ENCODE results near the gene RBM19.
A peak's percentile ranks its signal among the peaks of the same experiment; 100 is the strongest.

RBM19 gene

DNA sequence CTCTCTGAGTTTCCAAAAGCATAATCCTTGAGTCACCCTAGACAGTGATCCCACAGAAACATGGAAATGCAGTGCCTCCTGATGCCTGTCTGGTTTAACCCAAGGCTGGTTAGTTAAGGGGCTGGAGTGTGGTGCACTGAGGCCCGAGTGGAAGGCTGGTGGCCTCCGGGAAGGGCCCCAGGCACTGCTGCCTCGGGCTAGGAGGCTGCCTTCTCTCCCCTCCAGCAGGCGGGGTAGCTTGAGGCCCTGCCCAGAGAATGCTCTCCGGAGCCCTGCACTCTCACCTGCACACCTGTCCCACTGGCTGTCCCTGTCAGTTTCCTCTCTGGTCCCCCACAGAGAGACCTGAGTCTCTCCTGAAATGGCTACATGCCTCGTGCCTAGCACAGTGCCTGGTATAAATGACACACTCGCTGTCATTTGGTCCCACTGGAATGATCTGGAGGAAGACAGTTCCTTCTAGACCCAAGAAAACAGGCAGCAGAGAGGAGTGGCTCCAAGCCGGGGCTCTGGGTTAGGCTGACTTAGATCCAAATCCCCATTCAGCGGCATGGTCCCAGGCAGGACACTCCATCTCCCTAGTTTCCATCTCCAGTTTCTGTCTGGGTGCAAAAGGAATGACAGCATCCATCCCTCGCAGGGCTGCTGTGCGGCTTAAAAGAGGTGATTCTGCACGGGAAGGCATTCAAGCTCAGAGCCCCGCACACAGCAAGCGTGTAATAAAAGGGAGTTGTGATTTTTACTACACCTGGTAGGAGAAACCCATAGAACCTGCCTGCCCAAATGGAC lies 54.0 kb downstream of the RBM19 start:
- TF ChIP-seq, protein P1, sequence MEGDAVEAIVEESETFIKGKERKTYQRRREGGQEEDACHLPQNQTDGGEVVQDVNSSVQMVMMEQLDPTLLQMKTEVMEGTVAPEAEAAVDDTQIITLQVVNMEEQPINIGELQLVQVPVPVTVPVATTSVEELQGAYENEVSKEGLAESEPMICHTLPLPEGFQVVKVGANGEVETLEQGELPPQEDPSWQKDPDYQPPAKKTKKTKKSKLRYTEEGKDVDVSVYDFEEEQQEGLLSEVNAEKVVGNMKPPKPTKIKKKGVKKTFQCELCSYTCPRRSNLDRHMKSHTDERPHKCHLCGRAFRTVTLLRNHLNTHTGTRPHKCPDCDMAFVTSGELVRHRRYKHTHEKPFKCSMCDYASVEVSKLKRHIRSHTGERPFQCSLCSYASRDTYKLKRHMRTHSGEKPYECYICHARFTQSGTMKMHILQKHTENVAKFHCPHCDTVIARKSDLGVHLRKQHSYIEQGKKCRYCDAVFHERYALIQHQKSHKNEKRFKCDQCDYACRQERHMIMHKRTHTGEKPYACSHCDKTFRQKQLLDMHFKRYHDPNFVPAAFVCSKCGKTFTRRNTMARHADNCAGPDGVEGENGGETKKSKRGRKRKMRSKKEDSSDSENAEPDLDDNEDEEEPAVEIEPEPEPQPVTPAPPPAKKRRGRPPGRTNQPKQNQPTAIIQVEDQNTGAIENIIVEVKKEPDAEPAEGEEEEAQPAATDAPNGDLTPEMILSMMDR (IDR thresholded peaks at IDR 0.05; ENCODE audit: low read depth, low read length): no peak
- no peak for DNase-seq
- Histone ChIP-seq H3K9me3 (ENCODE audit: severe bottlenecking) (no peaks in the 10 kb centered on the region), H3K36me3 (peaks cover 3% of the 10 kb centered on the region), H3K27ac (peak overlapping the region; percentile 26; the same call in 1 of the 2 replicates), H3K4me3 (ENCODE audit: low read depth, low read length) (no peak overlapping the region), H3K27me3 (ENCODE audit: insufficient read depth, low read depth, severe bottlenecking) (no peaks in the 10 kb centered on the region)

DNA sequence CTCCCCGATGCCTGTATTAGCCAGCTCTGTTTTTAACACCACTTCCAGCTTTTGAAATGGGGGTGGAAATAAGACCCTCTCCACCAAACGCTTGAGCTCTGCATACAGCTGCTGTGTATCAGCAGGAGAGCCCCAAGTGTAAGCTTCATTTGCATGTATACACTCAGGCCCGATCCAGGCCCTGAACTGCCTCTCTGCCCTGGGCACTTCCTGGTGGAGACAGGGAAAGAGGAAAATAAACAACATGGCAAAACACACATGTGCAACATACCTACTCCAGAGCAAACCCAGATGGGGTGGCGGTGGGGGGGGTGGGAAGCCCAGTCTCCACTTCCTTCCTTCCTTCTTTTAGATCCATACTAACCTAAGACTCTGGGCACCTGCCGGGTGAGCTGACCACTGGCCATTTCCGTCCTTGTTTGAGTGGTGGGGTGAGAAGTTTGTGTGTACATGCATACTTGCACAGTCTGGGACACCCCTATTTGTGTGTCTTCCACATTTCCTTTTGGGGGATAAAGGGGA lies 55.3 kb downstream of the RBM19 start:
- Histone ChIP-seq H3K4me3 (ENCODE audit: low read depth, low read length) (no peak overlapping the region), H3K27ac (no peak overlapping the region), H3K9me3 (ENCODE audit: severe bottlenecking) (no peaks in the 10 kb centered on the region), H3K36me3 (no peaks in the 10 kb centered on the region; the same call in 1 of the 2 replicates), H3K27me3 (ENCODE audit: insufficient read depth, low read depth, severe bottlenecking) (no peaks in the 10 kb centered on the region)
- TF ChIP-seq, protein P1 (IDR thresholded peaks at IDR 0.05; ENCODE audit: low read depth, low read length): no peak
- DNase-seq: no peak

DNA sequence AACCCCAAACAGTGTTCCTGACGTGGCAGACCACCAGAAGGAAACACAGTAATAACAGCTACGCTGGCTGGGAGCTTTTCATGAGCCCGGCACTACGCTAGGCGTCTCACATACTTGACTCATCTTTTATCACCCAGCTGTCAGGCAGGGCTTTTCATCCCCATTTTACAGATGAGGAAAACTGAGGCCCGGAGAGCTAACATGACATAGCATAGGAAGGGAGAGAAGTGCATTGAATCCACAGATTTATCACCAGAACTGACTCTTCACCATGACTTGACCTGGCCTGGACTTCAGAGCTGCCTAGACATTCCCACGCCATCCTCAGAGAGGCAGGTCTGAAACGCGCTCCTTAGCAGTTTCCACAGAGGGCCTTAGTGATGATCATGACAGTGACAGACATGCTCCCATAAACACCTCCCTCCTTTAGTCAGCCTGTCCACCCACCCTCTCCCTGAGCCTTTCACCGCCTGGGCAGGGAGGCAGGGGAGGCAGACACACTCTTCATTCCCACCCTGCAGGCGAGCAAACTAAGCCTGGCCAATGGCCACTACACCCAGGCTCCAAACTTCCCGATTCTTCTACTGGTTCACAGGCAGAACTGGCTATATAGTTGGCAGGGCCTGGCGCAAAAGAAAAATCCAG lies 56.2 kb downstream of the RBM19 start:
- no peaks in the 10 kb centered on the region for H3K27me3 ChIP-seq (ENCODE audit: insufficient read depth, low read depth, severe bottlenecking)
- no peaks in the 10 kb centered on the region for H3K9me3 ChIP-seq (ENCODE audit: severe bottlenecking)
- H3K4me3 ChIP-seq (ENCODE audit: low read depth, low read length): no peak overlapping the region
- H3K36me3 ChIP-seq: no peaks in the 10 kb centered on the region
- H3K27ac ChIP-seq: no peak overlapping the region
- TF ChIP-seq, protein P1 (IDR thresholded peaks at IDR 0.05; ENCODE audit: low read depth, low read length): no peak
- DNase-seq: no peak

DNA sequence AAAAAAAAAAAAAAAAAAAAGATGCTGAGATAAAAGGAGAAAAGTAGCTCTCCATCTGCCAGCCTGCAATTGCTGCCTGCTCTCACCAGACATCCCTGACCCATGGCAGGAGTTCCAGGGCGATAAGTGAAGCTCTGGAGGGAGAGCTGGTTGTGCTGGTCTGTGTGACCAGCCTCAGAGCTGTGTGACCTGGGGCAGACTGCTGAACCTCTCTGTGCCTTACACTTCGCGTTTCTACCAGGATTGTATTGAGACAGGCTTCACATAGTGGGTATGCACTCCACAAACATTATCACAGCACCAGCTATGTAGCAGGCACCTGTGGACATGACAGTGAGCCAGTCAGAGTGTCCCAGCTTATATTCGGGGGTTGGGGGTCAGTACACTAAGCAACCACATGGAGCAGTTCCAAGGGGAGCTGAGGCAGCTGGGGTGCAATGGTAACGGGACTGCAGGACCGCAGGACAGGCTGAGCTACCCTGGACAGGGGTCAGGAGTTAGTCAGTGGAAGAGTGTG lies 57.5 kb downstream of the RBM19 start:
- TF ChIP-seq, protein P1 (IDR thresholded peaks at IDR 0.05; ENCODE audit: low read depth, low read length): no peak
- no peaks in the 10 kb centered on the region for H3K27me3 ChIP-seq (ENCODE audit: insufficient read depth, low read depth, severe bottlenecking)
- no peaks in the 10 kb centered on the region for H3K36me3 ChIP-seq
- no peaks in the 10 kb centered on the region for H3K9me3 ChIP-seq (ENCODE audit: severe bottlenecking)
- no peak for DNase-seq
- no peak overlapping the region for H3K4me3 ChIP-seq (ENCODE audit: low read depth, low read length)
- H3K27ac ChIP-seq: no peak overlapping the region

DNA sequence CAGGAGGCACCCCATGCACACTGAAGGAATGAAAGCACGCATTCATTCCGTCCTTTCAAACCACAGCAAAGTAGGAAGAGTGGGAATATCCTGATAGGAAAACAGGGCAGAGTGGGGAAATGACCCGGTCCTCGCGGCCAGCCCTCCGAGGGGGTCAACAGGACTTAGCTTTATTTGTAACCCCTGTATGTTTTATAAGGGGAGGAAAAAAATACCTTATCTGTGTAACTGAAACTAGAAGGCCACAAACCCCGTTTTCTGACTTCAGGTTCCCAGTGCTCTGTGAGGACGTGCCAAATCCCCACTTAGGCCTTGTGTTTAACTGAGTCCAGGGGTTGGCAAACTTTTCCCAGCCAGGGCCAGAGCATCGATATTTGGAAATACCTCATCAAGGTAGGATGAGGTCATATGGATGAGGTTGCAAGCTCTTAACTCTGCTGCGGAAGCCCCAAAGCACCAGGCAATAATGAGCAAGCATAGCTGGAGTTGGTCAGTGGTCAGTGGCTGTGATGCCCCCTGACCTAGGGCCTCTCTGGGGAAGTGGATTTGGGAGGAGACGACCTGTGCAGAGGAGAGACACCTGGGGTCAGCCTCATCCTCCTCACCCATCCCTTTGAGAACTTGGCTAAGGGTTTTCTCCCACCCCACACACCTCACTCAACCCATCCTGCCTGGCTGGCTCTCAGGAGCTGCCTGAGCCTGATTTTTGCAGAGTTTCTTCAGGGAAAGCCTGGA lies 58.5 kb downstream of the RBM19 start:
- H3K36me3 ChIP-seq: no peaks in the 10 kb centered on the region; the same call in 1 of the 2 replicates

More for the DNA sequence above, 58.5 kb downstream of the RBM19 start:
- no peak for DNase-seq
- no peak overlapping the region for H3K4me3 ChIP-seq (ENCODE audit: low read depth, low read length)
- H3K27ac ChIP-seq: no peak overlapping the region
- no peaks in the 10 kb centered on the region for H3K27me3 ChIP-seq (ENCODE audit: insufficient read depth, low read depth, severe bottlenecking)
- H3K9me3 ChIP-seq (ENCODE audit: severe bottlenecking): no peaks in the 10 kb centered on the region
- TF ChIP-seq, protein P1 (IDR thresholded peaks at IDR 0.05; ENCODE audit: low read depth, low read length): no peak
